HepG2 (cell line): Measurements from ENCODE around the gene EBF3. TPM values are rescaled to one million over a fixed set of nuclear protein-coding genes. Genes with fewer than 3 reads are reported as not detected.

ENCODE experiments used
- MXD4 ChIP-seq: IDR thresholded peaks from 2 replicates; pipeline ENCODE4 v1.6.1; 2016; ENCODE audit warnings: mild to moderate bottlenecking, missing biosample characterization, missing genetic modification reagents
- SOX13 ChIP-seq, 3 experiments: fragments of 450-650 bp in 1 of 3; sonication (generic) in 1 of 3; formaldehyde crosslinking in 1 of 3; IDR thresholded peaks in 2 of 3; conservative IDR thresholded peaks in 1 of 3; 2 replicates each; pipeline versions ENCODE4 v1.5.0 to v1.6.1; 2016 to 2020; ENCODE audit warnings: antibody characterized with exemption in 1 of 3, mild to moderate bottlenecking in 1 of 3, missing compliant biosample characterization in 1 of 3, missing genetic modification reagents in 1 of 3, moderate library complexity in 1 of 3
- SSRP1 ChIP-seq: IDR thresholded peaks from 2 replicates; pipeline ENCODE4 v1.6.1; 2016; ENCODE audit warnings: control low read depth
- TBP ChIP-seq: sonication (generic); formaldehyde crosslinking; IDR thresholded peaks from 2 replicates; pipeline ENCODE4 v1.5.0; 2020; ENCODE audit warnings: missing genetic modification reagents
- polyA plus RNA-seq, 8 experiments: library from polyadenylated mRNA; depleted of rRNA in 3 of 8; stranded (reverse) in 7 of 8; unstranded in 1 of 8; fragments of >200 nt; fragmentation: Illumina TruSeq in 4 of 8; extraction: Trizol in 4 of 8; gene quantifications; 2 replicates each; pipeline versions ENCODE4 v1.2.1 to v1.2.3, GENCODE V29; 2011 to 2016; ENCODE audit warnings: low read depth in 4 of 8, missing spikeins in 1 of 8, mixed read lengths in 1 of 8; ENCODE audit not compliant: insufficient read depth in 1 of 8
- total RNA-seq, 5 experiments: library from RNA; depleted of rRNA; stranded (reverse); fragments of >200 nt; fragmentation: Illumina TruSeq; extraction: Trizol; gene quantifications; 2 replicates each; pipeline ENCODE4 v1.2.3, GENCODE V29; 2016; ENCODE audit warnings: low read depth in 1 of 5
- TF ChIP-seq, protein P1 (sequence below): sonication (generic); formaldehyde crosslinking; IDR thresholded peaks from one replicate; pipeline ENCODE4 v1.5.1; 2020; ENCODE audit warnings: mild to moderate bottlenecking, missing genetic modification reagents; ENCODE audit errors: not compliant biosample characterization
- TF ChIP-seq, protein P2 (sequence below): sonication (generic); formaldehyde crosslinking; IDR thresholded peaks from 2 replicates; pipeline ENCODE4 v1.8.0; 2022; ENCODE audit warnings: missing genetic modification reagents, low read depth, mild to moderate bottlenecking, borderline replicate concordance

EBF3 gene
- total and polyA plus RNA-seq, 2 of the 13 experiments (the other 11 are each of a cell fraction or from before 2014, with no cell fraction given), result not detected

DNA sequence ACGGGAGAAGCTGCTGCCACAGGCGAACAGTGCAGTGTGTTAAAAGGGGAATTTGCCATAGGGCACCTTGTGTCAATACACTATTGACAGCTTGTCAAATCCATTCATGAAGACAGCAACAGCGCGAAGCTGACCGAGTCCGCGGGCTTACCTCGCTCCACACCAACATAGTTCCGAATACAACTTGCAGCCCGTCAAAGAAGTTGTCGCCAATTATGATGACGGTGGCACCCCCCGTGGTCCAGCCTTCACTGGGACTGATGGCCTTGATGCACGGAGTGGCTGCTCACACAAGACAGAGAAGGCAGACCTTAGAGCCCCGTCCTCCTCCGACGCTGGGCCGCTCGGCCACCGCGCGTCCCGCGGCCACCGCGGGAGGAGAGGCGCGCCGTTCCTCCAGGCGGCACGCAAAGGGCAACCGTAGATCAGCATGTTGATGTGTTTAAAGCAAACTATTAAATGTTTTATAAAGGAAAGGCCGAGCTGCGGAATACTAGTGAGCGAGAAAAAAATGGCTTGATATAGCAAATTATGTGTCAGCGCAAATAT is 96.4 kb downstream of the EBF3 start (continued):
- TF ChIP-seq, protein P1, sequence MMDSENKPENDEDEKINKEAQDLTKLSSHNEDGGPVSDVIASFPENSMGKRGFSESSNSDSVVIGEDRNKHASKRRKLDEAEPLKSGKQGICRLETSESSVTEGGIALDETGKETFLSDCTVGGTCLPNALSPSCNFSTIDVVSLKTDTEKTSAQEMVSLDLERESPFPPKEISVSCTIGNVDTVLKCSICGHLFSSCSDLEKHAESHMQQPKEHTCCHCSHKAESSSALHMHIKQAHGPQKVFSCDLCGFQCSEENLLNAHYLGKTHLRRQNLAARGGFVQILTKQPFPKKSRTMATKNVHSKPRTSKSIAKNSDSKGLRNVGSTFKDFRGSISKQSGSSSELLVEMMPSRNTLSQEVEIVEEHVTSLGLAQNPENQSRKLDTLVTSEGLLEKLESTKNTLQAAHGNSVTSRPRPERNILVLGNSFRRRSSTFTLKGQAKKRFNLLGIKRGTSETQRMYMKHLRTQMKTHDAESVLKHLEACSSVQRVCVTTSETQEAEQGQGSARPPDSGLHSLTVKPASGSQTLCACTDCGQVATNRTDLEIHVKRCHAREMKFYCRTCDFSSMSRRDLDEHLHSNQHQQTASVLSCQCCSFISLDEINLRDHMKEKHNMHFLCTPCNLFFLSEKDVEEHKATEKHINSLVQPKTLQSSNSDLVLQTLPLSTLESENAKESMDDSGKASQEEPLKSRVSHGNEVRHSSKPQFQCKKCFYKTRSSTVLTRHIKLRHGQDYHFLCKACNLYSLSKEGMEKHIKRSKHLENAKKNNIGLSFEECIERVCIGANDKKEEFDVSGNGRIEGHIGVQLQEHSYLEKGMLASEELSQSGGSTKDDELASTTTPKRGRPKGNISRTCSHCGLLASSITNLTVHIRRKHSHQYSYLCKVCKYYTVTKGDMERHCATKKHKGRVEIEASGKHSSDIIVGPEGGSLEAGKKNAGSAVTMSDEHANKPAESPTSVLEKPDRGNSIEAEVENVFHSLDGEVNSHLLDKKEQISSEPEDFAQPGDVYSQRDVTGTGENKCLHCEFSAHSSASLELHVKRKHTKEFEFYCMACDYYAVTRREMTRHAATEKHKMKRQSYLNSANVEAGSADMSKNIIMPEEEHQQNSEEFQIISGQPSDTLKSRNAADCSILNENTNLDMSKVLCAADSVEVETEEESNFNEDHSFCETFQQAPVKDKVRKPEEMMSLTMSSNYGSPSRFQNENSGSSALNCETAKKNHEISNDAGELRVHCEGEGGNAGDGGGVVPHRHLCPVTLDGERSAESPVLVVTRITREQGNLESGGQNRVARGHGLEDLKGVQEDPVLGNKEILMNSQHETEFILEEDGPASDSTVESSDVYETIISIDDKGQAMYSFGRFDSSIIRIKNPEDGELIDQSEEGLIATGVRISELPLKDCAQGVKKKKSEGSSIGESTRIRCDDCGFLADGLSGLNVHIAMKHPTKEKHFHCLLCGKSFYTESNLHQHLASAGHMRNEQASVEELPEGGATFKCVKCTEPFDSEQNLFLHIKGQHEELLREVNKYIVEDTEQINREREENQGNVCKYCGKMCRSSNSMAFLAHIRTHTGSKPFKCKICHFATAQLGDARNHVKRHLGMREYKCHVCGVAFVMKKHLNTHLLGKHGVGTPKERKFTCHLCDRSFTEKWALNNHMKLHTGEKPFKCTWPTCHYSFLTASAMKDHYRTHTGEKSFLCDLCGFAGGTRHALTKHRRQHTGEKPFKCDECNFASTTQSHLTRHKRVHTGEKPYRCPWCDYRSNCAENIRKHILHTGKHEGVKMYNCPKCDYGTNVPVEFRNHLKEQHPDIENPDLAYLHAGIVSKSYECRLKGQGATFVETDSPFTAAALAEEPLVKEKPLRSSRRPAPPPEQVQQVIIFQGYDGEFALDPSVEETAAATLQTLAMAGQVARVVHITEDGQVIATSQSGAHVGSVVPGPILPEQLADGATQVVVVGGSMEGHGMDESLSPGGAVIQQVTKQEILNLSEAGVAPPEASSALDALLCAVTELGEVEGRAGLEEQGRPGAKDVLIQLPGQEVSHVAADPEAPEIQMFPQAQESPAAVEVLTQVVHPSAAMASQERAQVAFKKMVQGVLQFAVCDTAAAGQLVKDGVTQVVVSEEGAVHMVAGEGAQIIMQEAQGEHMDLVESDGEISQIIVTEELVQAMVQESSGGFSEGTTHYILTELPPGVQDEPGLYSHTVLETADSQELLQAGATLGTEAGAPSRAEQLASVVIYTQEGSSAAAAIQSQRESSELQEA (CRISPR knock-in tag), result no peak
- TF ChIP-seq SSRP1 (CRISPR knock-in tag) (no peak), MXD4 (CRISPR knock-in tag) (no peak), SOX13 (IDR thresholded peaks at IDR 0.05) (no peak), SOX13 (CRISPR knock-in tag; conservative IDR thresholded peaks at IDR 0.05 in 1 of 2, IDR thresholded peaks at IDR 0.05 in 1 of 2) (no peak), TBP (CRISPR knock-in tag) (no peak)
- TF ChIP-seq, protein P2, sequence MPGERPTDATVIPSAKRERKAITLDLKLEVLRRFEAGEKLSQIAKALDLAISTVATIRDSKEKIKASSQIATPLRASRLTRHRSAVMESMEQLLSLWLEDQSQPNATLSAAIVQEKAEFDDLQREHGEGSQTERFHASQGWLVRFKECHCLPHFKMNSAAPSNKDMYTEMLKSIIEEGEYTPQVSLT (CRISPR knock-in tag), result no peak
- TF ChIP-seq, all 625 proteins: peak for 0
